NCI-H82 treated with DMSO at 0.1 percent for 48 hours (cell line): Measurements from ENCODE around the gene CNGB1.

ENCODE experiments used
- DNase-seq: peaks from one replicate; lab custom pipeline; 2025; ENCODE audit not compliant: unreplicated experiment; lab: John Stamatoyannopoulos, UW

Gene CNGB1

DNA sequence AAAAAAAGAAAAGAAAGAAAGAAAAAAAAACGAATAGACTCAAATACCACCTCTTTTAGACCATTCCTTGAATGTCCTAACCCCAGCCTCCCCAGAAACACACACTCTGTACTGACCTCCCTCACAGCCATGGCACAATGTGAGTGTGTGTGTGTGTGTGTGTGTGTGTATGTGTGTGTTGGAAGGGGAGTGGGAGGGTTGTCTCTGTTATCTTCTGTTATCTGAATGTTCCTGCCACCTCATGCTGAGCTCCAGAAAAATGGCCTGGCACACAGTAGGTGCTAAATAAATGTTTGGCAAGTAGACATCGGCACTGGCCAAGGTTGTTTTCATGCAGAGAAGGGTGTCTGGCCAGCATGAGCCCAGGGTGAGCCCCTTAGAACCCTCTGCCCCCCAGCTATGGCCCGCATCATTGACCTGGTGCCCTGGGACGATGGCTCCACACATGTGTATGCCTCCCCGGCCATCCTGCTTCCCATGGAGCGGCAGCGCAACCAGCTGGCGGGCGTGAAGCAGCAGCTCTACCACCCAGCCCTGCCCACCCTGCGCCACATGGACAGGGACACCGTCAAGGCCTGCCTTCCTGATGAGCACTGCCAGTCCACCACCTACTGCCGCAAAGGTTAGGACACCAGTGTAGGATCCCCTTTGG lies 6.6 kb upstream of the CNGB1 start:
- DNase-seq = no peak

GRCh38 chr16:57976331-57976796 lies 5.4 kb upstream of the CNGB1 start:
- DNase-seq = no peak

DNA sequence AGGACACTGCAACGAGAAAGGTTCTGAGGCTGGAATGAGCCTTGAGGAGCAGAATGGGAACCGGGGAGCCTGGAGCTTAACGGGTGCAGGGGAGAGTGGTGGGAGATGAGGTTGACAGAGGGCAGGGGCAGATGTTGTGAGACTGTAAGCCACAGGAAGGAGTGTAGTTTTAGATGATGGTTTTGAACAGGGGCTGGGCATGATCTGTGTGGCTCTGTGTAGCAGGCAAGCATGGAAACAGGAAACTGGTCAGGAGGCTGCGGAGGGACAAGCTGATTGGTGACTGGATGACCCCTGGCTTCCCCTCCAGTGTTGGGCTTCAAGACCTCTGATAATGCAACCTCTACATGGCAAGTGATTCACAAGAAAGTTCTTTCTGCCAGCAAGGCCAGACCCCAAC lies 1.4 kb upstream of the CNGB1 start:
- DNase-seq = no peak

GRCh38 chr16:57971848-57972247 lies 920 bp upstream of the CNGB1 start:
- no peak for DNase-seq

DNA sequence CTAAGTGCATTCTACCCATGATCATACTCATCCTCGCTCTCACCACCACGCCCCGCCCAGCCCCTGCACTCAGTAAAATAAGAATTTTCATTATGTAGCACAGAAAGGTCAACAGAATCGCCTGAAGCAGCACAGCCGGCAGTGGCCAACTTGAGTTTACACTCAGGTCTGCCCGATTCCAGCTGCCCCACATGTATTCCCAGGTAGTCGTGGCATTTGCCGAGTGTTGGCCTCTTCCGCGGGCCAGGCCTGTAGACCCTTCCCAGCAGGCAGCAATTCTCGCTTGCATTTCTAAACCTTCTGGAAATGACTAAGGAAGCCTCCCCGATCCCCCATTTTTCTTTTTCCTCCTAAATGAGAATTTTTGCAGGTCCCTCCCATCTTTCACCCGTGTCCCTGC lies 609 bp downstream of the CNGB1 start:
- no peak for DNase-seq

GRCh38 chr16:57969451-57970123 lies 1.3 kb downstream of the CNGB1 start:
- DNase-seq = no peak

DNA sequence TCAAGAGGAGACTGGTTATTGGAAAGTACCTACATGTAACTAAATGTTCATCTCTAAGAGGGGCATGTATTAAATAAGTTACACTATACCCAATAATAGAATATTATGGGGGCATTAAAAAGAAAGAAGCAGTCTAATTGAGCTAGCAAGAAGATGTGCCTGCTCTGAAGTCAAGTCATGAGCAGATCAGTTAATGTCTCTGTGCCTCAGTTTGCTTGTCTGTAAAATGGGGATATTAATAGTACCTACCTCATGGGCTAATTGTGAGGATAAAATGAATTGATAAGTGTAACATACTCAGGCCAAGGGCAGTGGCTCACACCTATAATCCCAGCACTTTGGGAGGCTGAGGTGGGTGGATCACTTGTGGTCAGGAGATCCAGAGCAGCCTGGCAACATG lies 3.0 kb downstream of the CNGB1 start:
- no peak for DNase-seq

GRCh38 chr16:57966986-57967385 lies 3.9 kb downstream of the CNGB1 start:
- no peak for DNase-seq

GRCh38 chr16:57966204-57966771 lies 4.6 kb downstream of the CNGB1 start:
- DNase-seq = no peak

DNA sequence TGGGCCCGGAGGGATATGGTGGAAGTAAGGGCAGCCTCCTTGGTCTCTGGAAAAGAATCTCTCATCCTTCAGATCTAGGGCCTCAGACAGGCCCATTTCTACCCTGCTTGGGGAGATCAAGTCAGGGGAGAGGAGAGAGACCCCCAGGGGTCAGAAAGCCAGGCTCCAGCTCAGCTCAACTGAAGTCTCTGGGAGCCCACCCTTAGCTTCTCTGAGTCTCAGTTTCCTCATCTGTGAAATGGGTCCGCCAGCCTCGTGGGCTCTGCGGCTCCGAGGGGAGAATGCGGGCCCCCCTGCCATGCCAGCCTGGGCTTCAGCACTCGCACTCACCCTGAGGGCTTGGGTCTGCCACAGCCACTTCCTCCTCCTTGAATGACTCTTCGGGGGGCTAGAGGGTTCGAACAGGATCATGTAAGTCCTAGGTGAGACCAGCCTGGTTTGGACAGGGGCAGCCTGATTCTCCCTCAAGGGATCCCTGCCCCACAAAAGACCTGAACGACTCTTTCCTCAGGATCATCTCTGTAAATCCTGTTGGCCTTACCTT lies 6.7 kb downstream of the CNGB1 start:
- no peak for DNase-seq

DNA sequence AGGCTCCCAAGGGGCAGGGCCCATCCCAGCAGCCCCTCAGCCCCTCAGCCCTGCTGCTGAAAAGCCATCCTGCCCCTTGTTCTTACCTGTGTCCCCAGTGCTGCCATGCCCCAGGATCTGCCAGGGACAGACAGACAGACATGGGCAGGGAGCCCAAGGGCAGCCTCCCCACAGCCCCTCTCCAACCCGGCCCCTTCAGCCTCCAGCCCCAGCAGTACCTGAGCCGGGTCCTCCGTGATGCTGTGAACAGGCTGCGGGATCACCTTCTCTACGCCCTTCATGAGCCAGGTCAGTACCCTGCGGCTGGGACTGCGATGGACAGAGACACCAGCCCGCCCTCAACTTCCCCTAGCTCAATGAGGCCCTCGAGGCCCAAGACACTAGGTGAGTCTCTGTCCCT lies 8.2 kb downstream of the CNGB1 start:
- DNase-seq = no peak

DNA sequence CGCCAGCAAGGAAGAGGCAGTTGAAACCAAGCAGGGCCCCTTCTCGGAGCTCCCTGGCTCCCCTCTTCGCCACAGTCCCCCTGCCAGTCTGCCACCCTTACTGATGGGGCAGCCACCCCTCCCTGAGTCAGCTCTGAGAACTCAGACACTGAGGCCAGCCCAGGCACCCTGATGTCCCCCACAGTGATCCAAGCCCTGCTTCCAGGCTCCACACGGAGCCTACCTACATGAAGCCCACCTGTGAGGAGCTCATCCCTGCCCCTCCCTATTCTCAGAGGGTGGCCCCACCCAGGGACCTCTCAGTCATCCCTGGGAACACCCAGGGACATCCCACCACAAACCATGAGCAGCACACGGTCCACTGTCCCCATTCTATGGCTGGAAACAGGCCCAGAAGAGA lies 8.9 kb downstream of the CNGB1 start:
- no peak for DNase-seq

GRCh38 chr16:57961538-57961937 lies 9.4 kb downstream of the CNGB1 start:
- DNase-seq = no peak

DNA sequence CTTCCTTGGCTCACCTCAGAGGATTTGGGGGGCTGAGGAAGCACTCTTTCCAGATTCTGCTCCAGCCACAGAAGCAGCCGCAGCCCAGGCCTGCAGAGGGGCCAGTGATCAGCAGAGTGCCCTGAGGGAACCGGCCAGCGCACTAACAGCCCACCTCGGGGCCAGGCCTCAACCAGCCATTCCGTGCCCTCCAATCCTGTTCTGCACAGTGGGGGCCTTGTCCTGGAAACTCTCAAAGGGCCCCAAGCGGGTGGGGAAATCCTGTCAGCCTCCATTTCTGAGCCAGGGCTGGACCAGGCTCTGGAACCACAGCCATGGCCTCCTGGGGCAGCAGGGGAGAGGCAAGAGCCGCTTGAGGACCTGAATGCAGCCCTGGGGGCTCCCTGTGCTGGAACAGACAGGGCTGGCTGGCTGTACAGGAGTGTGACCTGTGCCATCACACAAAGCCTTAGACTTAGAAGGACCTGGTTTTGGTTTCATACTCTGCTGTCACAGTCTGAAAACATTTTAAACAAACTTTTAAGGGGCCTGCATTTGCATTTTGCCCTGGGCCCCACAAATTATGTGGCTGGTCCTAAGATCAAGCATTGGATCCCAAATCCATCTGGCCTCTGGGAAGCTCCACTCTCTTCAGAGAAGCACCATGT lies 10.0 kb downstream of the CNGB1 start:
- no peak for DNase-seq

- DNase-seq = no peak
These were observed 10.6 kb downstream of the CNGB1 start for GRCh38 chr16:57960310-57960709.

- no peak for DNase-seq
These were observed 11.1 kb downstream of the CNGB1 start for GRCh38 chr16:57959804-57960203.

GRCh38 chr16:57959121-57959520 lies 11.8 kb downstream of the CNGB1 start:
- no peak for DNase-seq

- DNase-seq = no peak
These were observed 12.4 kb downstream of the CNGB1 start for GRCh38 chr16:57958544-57958943.

- no peak for DNase-seq
These were observed 13.1 kb downstream of the CNGB1 start for GRCh38 chr16:57957673-57958392.

DNA sequence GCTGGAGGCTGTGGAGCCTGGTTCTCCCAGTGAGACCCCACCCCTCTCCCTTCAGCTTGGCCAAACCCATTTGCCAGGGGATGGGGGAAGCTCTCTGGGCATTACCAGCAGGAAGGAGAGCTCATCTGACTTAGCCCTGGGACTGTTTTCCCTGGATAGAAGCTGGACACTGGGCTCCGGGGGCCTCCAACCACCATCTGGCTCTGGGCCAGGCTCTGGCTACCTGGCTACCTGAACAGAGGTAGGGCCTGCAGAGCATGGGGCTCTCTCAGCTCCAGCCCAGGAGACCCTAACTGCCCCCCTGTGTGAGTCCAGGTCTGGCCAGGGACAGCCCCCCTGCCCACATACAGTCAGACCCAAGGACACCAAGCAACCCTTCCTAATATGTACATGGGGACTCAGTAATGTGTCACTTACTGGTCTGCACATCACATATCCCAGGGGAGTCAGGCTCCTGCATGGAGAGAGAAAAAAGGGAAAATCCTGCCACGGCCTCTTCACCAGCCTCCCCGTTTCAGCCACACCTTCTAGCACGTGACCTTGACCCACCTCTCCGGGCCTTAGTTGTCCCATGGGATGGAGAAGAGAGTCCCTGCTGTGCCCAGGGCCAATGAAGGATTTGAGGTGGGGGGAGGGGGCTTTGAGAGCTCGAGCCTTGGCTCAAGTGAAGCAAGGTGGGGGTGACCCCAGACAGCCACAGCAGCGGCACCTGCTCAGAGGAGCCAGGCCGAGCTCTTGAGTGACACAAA lies 13.8 kb downstream of the CNGB1 start:
- no peak for DNase-seq
